Measurements from ENCODE around the gene WWOX.

DNA sequence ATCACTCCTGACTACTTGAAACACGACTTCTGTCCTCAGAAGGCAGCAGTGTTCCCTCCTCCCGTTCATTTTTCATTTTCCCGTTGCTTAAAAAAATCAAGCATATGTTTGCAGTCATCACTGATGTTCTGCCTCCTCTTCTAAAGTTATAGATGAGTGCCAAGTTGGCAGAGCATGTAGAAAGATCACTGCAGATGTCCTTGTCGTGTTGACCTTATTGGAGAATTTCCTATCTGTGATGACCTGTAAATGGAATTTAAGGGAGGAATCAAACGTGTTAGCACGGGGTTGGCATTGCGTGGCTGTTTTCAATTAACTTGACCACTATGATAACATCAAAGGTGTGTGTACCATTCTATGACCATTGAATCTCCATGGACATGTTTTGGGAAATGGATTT, 396.7 kb downstream of the WWOX start:
- TF ChIP-seq, protein P1, sequence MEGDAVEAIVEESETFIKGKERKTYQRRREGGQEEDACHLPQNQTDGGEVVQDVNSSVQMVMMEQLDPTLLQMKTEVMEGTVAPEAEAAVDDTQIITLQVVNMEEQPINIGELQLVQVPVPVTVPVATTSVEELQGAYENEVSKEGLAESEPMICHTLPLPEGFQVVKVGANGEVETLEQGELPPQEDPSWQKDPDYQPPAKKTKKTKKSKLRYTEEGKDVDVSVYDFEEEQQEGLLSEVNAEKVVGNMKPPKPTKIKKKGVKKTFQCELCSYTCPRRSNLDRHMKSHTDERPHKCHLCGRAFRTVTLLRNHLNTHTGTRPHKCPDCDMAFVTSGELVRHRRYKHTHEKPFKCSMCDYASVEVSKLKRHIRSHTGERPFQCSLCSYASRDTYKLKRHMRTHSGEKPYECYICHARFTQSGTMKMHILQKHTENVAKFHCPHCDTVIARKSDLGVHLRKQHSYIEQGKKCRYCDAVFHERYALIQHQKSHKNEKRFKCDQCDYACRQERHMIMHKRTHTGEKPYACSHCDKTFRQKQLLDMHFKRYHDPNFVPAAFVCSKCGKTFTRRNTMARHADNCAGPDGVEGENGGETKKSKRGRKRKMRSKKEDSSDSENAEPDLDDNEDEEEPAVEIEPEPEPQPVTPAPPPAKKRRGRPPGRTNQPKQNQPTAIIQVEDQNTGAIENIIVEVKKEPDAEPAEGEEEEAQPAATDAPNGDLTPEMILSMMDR (IDR thresholded peaks at IDR 0.05; ENCODE audit: borderline replicate concordance, extremely low read depth, low read length, poor library complexity, severe bottlenecking) = no peak
- no peak for TF ChIP-seq EZH2 (IDR thresholded peaks at IDR 0.05; ENCODE audit: borderline replicate concordance, low read depth, low read length, severe bottlenecking)
